HG02938 (cell line): Measurements from ENCODE around the gene RLIM.
"Not testable (repeated sequence)": the region's sequence is repeated elsewhere in the genome, so short reads cannot be mapped to it uniquely, and the experiment has no call there.

Source experiments
- ATAC-seq: cut with Tn5 transposase; IDR thresholded peaks from one replicate; pipeline ENCODE4 v1.9.1; 2021; ENCODE audit warnings: mild to moderate bottlenecking, moderate library complexity; ENCODE audit not compliant: unreplicated experiment

The RLIM gene

GRCh38 chrX:74614093-74614909, at the start of gene RLIM:
RLIM (minus strand) TSS chrX:74614624; CDS start chrX:74595977, 18,647 bp downstream.
- ATAC-seq = peak; percentile 94

- no peak for ATAC-seq
Measured at GRCh38 chrX:74656079-74656745, 41.8 kb upstream of the RLIM start.

GRCh38 chrX:74654953-74655352, 40.5 kb upstream of the RLIM start:
- ATAC-seq = not testable (repeated sequence)

- ATAC-seq = no peak
Measured at GRCh38 chrX:74636749-74637314, 22.4 kb upstream of the RLIM start.

DNA sequence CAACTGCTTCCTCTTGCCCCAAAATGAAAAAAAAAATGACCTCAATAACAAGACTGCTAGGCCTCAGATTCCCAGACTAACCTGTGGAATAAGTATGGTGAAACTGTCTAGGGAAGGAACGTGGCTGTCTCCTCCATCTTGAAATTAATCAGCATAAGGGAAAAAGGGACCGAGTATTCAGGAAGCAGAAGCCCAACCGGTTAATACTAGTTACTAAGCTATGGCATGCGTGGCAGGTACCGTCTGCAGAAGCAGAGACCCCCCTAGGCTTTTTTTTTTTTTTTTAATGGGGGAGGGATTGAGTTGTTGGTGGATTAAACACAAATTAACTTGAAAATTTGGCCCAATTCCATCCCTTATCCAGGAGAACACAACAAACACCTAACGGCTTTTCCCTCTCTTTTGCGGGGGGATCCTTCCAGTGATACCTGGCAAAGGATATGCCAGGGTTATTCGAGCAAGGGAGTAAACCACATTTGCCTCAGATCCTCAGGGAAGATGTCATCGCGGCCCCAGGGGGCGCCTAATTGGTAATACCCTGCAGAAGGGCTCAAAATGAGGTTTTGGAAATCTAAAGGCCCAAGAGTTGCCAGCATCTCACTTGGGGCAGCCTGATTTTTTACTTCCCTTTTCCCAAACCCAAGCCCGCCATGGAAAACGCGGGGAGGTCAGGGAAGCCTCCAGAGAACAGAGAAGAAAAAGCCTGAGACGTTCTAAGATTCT, 893 bp downstream of the RLIM start:
- ATAC-seq = no peak

GRCh38 chrX:74606799-74607198, 7.6 kb downstream of the RLIM start:
- no peak for ATAC-seq

- no peak for ATAC-seq
Measured at GRCh38 chrX:74606342-74606741, 8.1 kb downstream of the RLIM start.

DNA sequence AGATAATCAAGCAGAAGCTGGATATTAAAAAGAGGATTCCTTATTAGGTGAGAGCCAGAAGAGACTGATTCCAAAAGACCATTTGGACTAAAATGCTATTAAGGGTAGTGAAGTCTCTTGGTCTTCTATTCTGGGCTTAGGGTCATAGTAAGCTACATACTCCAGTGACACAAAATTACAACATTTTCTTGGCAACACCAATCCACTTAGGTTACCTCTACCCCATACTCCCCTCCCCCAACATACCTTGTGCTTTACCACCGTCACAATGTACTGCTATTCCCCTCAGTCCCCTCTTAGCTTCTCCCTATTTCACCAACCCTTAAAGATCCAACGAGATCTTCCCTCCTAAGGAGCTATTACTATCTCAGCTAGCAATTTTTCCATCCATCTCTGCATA, 11.4 kb downstream of the RLIM start:
- no peak for ATAC-seq

DNA sequence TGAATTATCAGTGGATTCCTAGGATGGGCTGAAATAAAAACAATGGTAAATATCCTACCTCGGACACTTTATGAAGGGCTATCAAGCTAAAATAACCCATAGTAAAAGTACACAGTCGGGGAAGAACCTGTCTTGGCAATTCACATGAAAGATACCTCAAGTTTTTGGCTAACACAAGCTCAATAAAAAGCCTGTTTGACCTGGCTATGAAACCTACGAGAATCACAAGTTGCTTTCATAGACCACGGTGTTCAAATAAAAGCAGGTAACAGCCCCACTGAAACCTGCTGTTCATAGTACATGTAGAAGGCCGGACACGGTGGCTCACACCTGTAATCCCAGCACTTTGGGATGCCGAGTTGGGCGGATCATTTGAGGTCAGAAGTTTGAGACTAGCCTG, 12.3 kb downstream of the RLIM start:
- ATAC-seq = no peak

GRCh38 chrX:74593593-74593992, 20.8 kb downstream of the RLIM start:
- no peak for ATAC-seq

GRCh38 chrX:74585766-74586165, 28.7 kb downstream of the RLIM start:
- ATAC-seq = no peak

DNA sequence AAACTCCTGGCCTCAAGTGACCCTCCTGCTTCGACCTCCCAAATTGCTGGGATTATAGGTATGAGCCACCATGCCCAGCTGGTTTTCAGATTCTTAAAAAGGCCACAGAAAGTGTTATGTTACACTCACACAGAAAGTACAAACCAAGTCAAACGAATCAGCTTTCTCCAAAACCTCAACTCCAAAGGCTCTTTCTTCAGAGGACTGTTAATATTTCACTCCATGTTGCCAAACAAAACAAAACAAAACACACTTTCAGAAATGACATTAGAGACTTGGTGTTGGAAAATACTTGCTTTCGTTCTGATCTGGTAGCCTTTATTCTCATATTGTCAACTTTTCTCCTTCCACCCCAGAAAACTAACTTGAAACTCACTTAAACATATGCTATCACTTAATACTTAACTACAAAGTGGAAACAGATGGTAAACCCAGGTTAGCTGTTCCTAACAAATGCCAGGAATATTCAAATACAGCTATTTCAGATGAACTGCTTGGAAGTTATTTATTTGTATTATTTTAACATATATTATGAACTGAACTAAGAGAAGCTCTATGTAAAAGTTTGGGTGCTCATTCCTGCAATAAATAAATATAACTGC, 34.7 kb downstream of the RLIM start:
- ATAC-seq = no peak

DNA sequence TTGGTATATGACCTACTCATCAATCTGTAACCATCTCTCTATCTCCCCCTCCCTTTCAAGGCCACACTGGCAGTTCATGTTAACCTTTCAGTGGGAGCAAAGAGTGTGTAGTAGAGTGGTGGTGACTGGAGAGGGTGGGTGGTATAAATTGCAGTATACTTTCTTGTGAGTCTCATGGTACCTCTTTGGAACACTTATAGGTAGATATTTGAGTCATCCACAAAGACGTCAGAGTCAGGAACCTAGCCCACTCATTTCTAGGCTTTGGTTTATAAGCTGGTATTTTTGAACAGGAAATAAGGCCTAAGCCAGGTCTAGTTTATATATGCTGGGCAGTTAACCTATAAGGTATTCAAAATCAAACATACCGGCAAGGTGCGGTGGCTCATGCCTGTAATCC, 36.3 kb downstream of the RLIM start:
- no peak for ATAC-seq

GRCh38 chrX:74557378-74557777, 57.0 kb downstream of the RLIM start:
- no peak for ATAC-seq

DNA sequence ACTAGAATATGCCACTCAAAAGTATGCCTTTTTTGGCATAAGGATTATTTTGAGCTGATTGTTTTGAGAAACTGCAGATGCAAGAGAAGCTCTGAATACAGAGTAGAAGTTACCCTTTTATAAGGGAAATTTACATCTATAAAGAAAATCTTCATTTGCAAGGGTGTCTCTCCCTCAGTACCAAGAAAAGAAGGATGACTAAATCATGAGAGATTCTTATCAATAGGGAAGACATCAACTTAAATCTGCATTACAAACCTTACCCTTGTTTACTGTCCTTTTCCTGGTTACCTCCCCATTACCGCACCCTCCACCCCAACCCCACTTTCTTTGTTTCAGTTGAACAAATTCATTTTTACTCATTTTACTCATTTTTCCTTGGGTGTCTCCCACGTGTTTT, 62.5 kb downstream of the RLIM start:
- no peak for ATAC-seq

DNA sequence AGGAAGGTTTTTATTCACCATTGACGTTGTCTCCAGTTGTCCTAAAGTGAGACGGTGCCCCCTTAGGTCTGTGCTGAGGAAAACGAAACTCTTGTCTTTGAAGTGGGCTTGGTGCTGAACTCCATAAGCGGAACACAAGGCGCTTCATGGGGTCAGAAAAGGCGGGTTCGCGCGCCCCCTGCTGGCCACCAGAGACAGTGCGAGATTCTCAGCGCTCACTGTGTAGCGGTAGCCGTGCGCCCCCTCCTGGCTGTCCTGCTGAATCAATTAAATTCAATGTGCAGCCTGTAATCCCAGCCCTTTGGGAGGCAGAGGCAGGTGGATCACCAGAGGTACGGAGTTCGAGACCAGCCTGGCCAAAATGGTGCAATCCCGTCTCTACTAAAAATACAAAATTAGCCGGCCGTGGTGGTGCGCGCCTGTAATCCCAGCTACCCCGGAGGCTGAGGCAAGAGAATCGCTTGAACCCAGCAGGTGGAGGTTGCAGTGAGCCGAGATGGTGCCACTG, 64.1 kb downstream of the RLIM start:
- ATAC-seq = peak; percentile 78

DNA sequence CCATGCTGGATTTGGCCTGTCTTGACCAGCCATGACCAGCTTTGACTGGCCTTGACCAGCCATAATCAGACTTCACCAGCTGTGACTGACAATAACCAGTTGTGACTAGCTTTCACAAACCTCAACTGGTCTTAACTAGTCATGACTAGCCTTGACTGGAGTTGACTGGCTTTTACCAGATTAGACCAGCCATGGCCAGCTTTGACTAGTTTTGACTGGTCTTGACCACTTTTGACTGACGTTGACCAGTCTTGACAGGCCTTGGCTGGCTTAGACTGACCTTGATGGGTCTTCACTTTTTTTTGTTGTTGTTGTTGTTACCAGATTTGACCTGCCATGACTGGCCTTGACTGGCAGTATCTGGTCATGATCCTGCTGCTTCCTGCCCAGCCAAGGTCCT, 67.4 kb downstream of the RLIM start:
- ATAC-seq = no peak

DNA sequence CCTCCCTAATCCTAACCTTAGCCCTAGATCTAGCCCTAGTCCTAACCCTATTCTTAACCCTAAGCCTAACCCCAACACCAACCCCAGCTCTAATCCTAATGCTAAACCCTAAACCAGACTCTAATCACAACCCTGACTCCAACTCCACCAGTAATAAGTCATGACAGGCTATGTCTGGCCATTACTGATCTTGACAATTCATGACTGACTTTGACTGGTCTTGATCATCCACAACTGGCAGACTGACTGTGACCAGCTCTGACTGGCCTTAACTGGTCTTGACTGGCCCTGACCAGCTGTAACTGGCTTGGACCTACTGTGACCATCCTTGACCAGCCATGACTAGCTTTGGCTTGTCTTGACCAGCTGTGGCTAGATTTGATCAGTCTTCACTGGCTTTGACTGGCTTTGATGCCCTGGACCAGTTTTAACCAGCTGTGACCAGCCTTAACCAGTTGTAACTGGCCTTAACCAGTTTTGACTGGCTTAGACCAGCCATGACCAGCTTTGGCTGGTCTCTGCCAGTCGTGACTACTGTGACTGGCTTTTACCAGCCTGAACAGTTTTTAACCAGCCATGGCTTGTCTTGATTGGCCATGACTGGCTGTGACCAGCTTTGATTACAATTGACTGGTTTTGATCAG, 68.4 kb downstream of the RLIM start:
- ATAC-seq = no peak

DNA sequence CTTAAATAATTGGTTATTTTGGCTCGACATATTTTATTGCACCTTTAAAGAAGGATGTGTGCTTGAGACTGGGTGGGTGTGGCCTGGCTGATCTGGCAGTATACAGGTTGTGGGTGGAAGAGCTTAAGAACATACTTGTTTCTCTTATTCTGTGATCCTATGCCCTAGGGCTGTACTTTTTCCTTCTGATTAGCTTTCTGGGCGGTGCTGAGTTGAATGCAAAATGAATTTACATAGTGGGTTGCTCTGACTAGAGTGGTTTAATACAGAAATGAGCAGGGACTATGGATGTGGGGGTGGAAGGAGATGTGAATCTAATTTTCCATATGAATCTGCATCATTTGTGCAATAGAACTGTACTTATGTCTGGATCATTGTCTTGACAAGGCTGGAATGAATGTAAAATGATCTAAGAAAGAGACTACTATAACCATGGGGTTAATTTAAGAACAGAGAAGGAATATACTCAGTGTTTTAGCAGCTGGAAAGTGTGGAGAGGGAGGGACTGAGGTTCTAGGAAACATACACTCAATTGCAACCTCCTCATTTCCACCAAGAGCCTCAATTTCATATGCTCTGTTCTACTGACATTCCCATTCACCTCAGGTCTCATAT, 73.7 kb downstream of the RLIM start:
- no peak for ATAC-seq

DNA sequence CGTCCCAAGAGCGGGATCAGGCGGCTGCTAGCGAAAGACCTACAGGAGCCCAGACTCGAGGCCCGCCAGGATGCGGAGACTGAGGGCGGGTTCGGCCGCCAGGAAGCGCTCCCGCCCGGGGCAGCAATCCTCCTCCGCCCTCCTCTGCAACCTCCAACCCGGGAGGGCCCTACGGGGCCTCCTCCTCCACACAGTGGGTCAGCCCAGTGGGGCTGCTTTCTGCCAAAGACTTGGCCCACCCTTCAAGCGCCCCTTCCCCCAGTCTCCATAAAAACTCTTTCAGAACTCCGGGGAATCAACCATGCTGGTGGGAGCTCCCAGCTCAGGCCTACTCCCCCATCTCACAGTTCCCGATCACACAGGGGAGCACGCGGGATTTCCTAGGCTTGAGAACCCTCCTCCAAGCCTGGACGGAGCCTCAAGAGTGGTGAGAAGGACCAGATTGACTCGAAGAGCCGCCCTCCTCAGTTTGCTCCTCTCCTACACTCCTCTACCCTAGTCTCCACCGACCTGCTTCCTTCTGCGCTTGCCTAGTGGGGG, 77.5 kb downstream of the RLIM start:
- ATAC-seq = peak; percentile 15
